ENCODE results near the gene EMILIN3. TPM values are rescaled to one million over a fixed set of nuclear protein-coding genes. Genes with fewer than 3 reads are reported as not detected.

Gene EMILIN3
- total RNA-seq, 1 experiment from 2014 or later, result not detected

- no TSS peak for BruUV-seq (replicated peaks)
- POLR2A ChIA-PET, result no interaction called here
- Histone ChIP-seq H3K4me1 (ENCODE audit: control insufficient read depth in 1 of 2, insufficient read depth in 2 of 2, low read length in 2 of 2) (no peaks in the 10 kb centered on the region), H3K9me3 (ENCODE audit: control insufficient read depth in 1 of 2, insufficient read depth in 1 of 2, low read depth in 1 of 2, low read length in 2 of 2) (no peaks in the 10 kb centered on the region), H4K20me1 (ENCODE audit: insufficient read depth) (no peaks in the 10 kb centered on the region), H3K27me3 (ENCODE audit: insufficient read depth, low read length) (no peaks in the 10 kb centered on the region), H3K9ac (ENCODE audit: low read length) (no peak overlapping the region), H2AFZ (ENCODE audit: low read depth, low read length, poor library complexity, severe bottlenecking) (no peak overlapping the region), H3K36me3 (ENCODE audit: control insufficient read depth in 1 of 2, insufficient read depth in 2 of 2, low read length in 2 of 2) (0 out of 4 replicates have a peak, but pooled peaks cover 0 to 3% of the 10 kb centered on the region in 2 experiments), H3K79me2 (ENCODE audit: insufficient read depth, low read length) (no peaks in the 10 kb centered on the region), H3K4me3 (replicated peaks in 1 of 2; ENCODE audit: low read depth in 1 of 2, low read length in 2 of 2) (no peak overlapping the region), H3K4me2 (ENCODE audit: low read length) (no peak overlapping the region), H3K27ac (ENCODE audit: low read depth, low read length) (no peak overlapping the region), H3K9me2 (ENCODE audit: insufficient read depth) (no peaks in the 10 kb centered on the region)
- TF ChIP-seq ZNF274 (IDR thresholded peaks at IDR 0.05; ENCODE audit: low read depth, low read length) (no peak), ZFX (IDR thresholded peaks at IDR 0.05) (no peak), TCF7L2 (IDR thresholded peaks at IDR 0.05; ENCODE audit: borderline replicate concordance, extremely low read depth, insufficient read depth, insufficient read length) (no peak), POLR2AphosphoS5 (IDR thresholded peaks at IDR 0.05; ENCODE audit: low read depth, low read length) (no peak), ZBTB33 (IDR thresholded peaks at IDR 0.05; ENCODE audit: extremely low read depth, insufficient replicate concordance, low read length) (no peak), FOSL1 (IDR thresholded peaks at IDR 0.05; ENCODE audit: low read depth) (no peak), RAD21 (IDR thresholded peaks at IDR 0.05; ENCODE audit: low read depth) (no peak), CEBPB (IDR thresholded peaks at IDR 0.05; ENCODE audit: low read depth) (no peak), SIN3A (IDR thresholded peaks at IDR 0.05; ENCODE audit: low read depth) (no peak), EGR1 (IDR thresholded peaks at IDR 0.05; ENCODE audit: low read depth) (no peak)
- TF ChIP-seq, protein P1, sequence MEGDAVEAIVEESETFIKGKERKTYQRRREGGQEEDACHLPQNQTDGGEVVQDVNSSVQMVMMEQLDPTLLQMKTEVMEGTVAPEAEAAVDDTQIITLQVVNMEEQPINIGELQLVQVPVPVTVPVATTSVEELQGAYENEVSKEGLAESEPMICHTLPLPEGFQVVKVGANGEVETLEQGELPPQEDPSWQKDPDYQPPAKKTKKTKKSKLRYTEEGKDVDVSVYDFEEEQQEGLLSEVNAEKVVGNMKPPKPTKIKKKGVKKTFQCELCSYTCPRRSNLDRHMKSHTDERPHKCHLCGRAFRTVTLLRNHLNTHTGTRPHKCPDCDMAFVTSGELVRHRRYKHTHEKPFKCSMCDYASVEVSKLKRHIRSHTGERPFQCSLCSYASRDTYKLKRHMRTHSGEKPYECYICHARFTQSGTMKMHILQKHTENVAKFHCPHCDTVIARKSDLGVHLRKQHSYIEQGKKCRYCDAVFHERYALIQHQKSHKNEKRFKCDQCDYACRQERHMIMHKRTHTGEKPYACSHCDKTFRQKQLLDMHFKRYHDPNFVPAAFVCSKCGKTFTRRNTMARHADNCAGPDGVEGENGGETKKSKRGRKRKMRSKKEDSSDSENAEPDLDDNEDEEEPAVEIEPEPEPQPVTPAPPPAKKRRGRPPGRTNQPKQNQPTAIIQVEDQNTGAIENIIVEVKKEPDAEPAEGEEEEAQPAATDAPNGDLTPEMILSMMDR (IDR thresholded peaks at IDR 0.05 in 2 of 3, conservative IDR thresholded peaks at IDR 0.05 in 1 of 3; ENCODE audit: borderline replicate concordance in 1 of 3, insufficient read depth in 1 of 3, low read depth in 2 of 3, low read length in 2 of 3), result no peak
- intact Hi-C loops (cut with micrococcal nuclease), result no loop called here
- RAD21 ChIA-PET (ENCODE audit: low non-redundant PET in 1 of 2, low total read pairs in 2 of 2, uncharacterized antibody in 2 of 2, unreplicated experiment in 2 of 2), result no interaction called here
- CTCF ChIA-PET, result no interaction called here
- DNase-seq (ENCODE audit: low read depth, low spot score), result no peak
- no peak for ATAC-seq
Measured at GRCh38 chr20:41355598-41356203, 10.9 kb downstream of the EMILIN3 start.
